GM19372 (cell line): Measurements from ENCODE around the gene KCNK18.

Experiments
- ATAC-seq: cut with Tn5 transposase; IDR thresholded peaks from one replicate; pipeline ENCODE4 v1.9.1; 2021; ENCODE audit warnings: mild to moderate bottlenecking, low read depth, moderate library complexity; ENCODE audit not compliant: unreplicated experiment

The KCNK18 gene

GRCh38 chr10:117248750-117249465, 51.6 kb downstream of the KCNK18 start:
- ATAC-seq: no peak

GRCh38 chr10:117249493-117250093, 52.3 kb downstream of the KCNK18 start:
- ATAC-seq: peak; percentile 73

- no peak for ATAC-seq
Observed at GRCh38 chr10:117250411-117250810, 53.1 kb downstream of the KCNK18 start.

GRCh38 chr10:117253908-117254307, 56.6 kb downstream of the KCNK18 start:
- ATAC-seq: no peak

- no peak for ATAC-seq
Observed at GRCh38 chr10:117254338-117254737, 57.0 kb downstream of the KCNK18 start.

- ATAC-seq: no peak
Observed at GRCh38 chr10:117254774-117255735, 57.8 kb downstream of the KCNK18 start.

- ATAC-seq: no peak
Observed at GRCh38 chr10:117255835-117256460, 58.7 kb downstream of the KCNK18 start.

- no peak for ATAC-seq
Observed at GRCh38 chr10:117256910-117257309, 59.6 kb downstream of the KCNK18 start.

- ATAC-seq: no peak
Observed at GRCh38 chr10:117257721-117258120, 60.4 kb downstream of the KCNK18 start.

GRCh38 chr10:117259279-117259678, 62.0 kb downstream of the KCNK18 start:
- no peak for ATAC-seq
